HepG2 (cell line): ENCODE measurements around the gene LIM2. TPM values are rescaled to one million over a fixed set of nuclear protein-coding genes. Genes with fewer than 3 reads are reported as not detected.

Source experiments
- AHR ChIP-seq: IDR thresholded peaks from 2 replicates; pipeline ENCODE4 v1.6.1; 2018; ENCODE audit warnings: missing genetic modification reagents, missing compliant biosample characterization
- ATF2 ChIP-seq: sonication (generic); formaldehyde crosslinking; IDR thresholded peaks from 2 replicates; pipeline ENCODE4 v1.4.0; 2020; ENCODE audit warnings: missing genetic modification reagents
- ATF4 ChIP-seq, 2 experiments: fragments of 450-650 bp in 1 of 2; sonication (generic) in 1 of 2; formaldehyde crosslinking; IDR thresholded peaks; 2 replicates each; pipeline versions ENCODE4 v1.5.0 to v1.8.0; 2020 to 2022; ENCODE audit warnings: mild to moderate bottlenecking in 1 of 2, missing genetic modification reagents in 1 of 2
- EED ChIP-seq: sonication (generic); formaldehyde crosslinking; IDR thresholded peaks from 2 replicates; pipeline ENCODE4 v1.5.0; 2020; ENCODE audit warnings: mild to moderate bottlenecking, missing genetic modification reagents
- FOXO1 ChIP-seq: sonication (generic); formaldehyde crosslinking; IDR thresholded peaks from 2 replicates; pipeline ENCODE4 v1.4.0; 2020; ENCODE audit warnings: missing genetic modification reagents
- HNRNPLL ChIP-seq: fragments of 200-400 bp; formaldehyde crosslinking; IDR thresholded peaks from 2 replicates; pipeline ENCODE4 v1.6.1; 2017; ENCODE audit warnings: mild to moderate bottlenecking, low read depth, low read length; ENCODE audit not compliant: poor library complexity, severe bottlenecking
- KDM1A ChIP-seq: IDR thresholded peaks from 2 replicates; pipeline ENCODE4 v1.6.1; 2016; ENCODE audit warnings: missing compliant biosample characterization
- NFYB ChIP-seq: sonication (generic); formaldehyde crosslinking; IDR thresholded peaks from 2 replicates; pipeline ENCODE4 v1.4.0; 2020; ENCODE audit warnings: missing genetic modification reagents
- PRMT3 ChIP-seq: sonication (generic); formaldehyde crosslinking; IDR thresholded peaks from 2 replicates; pipeline ENCODE4 v1.8.1; 2022; ENCODE audit warnings: low read depth, mild to moderate bottlenecking, moderate library complexity, missing genetic modification reagents, borderline replicate concordance
- SIN3A ChIP-seq: IDR thresholded peaks from 2 replicates; pipeline ENCODE4 v1.6.1; 2011; ENCODE audit warnings: low read depth, mild to moderate bottlenecking, control low read depth, low read length, borderline replicate concordance
- SOX6 ChIP-seq, 2 experiments: fragments of 450-650 bp in 1 of 2; sonication (generic) in 1 of 2; formaldehyde crosslinking in 1 of 2; IDR thresholded peaks; 2 replicates each; pipeline versions ENCODE4 v1.4.0 to v1.6.1; 2017 to 2020; ENCODE audit warnings: antibody characterized with exemption in 1 of 2, mild to moderate bottlenecking in 1 of 2, missing genetic modification reagents in 1 of 2
- TP53 ChIP-seq: sonication (generic); formaldehyde crosslinking; conservative IDR thresholded peaks from 2 replicates; pipeline ENCODE4 v1.4.0; 2020; ENCODE audit warnings: missing genetic modification reagents
- ZNF121 ChIP-seq: sonication (generic); formaldehyde crosslinking; IDR thresholded peaks from 2 replicates; pipeline ENCODE4 v1.5.0; 2020; ENCODE audit warnings: mild to moderate bottlenecking, missing genetic modification reagents
- ZNF235 ChIP-seq: sonication (generic); formaldehyde crosslinking; IDR thresholded peaks from 2 replicates; pipeline ENCODE4 v1.8.1; 2023; ENCODE audit warnings: mild to moderate bottlenecking, missing genetic modification reagents, borderline replicate concordance
- ZNF383 ChIP-seq: sonication (generic); formaldehyde crosslinking; IDR thresholded peaks from 2 replicates; pipeline ENCODE4 v1.4.0; 2020; ENCODE audit warnings: missing genetic modification reagents, mild to moderate bottlenecking, borderline replicate concordance
- ZNF629 ChIP-seq: sonication (generic); formaldehyde crosslinking; conservative IDR thresholded peaks from 2 replicates; pipeline ENCODE4 v1.5.0; 2020; ENCODE audit warnings: missing genetic modification reagents
- ZNF772 ChIP-seq: sonication (generic); formaldehyde crosslinking; IDR thresholded peaks from 2 replicates; pipeline ENCODE4 v1.5.0; 2020; ENCODE audit warnings: mild to moderate bottlenecking, missing genetic modification reagents
- ZNF790 ChIP-seq: sonication (generic); formaldehyde crosslinking; IDR thresholded peaks from 2 replicates; pipeline ENCODE4 v1.8.0; 2022; ENCODE audit warnings: missing genetic modification reagents, mild to moderate bottlenecking, borderline replicate concordance
- ZXDC ChIP-seq: sonication (generic); formaldehyde crosslinking; IDR thresholded peaks from 2 replicates; pipeline ENCODE4 v1.5.0; 2020; ENCODE audit warnings: mild to moderate bottlenecking, missing genetic modification reagents
- polyA plus RNA-seq, 8 experiments: library from polyadenylated mRNA; depleted of rRNA in 3 of 8; stranded (reverse) in 7 of 8; unstranded in 1 of 8; fragments of >200 nt; fragmentation: Illumina TruSeq in 4 of 8; extraction: Trizol in 4 of 8; gene quantifications; 2 replicates each; pipeline versions ENCODE4 v1.2.1 to v1.2.3, GENCODE V29; 2011 to 2016; ENCODE audit warnings: low read depth in 4 of 8, missing spikeins in 1 of 8, mixed read lengths in 1 of 8; ENCODE audit not compliant: insufficient read depth in 1 of 8
- total RNA-seq, 5 experiments: library from RNA; depleted of rRNA; stranded (reverse); fragments of >200 nt; fragmentation: Illumina TruSeq; extraction: Trizol; gene quantifications; 2 replicates each; pipeline ENCODE4 v1.2.3, GENCODE V29; 2016; ENCODE audit warnings: low read depth in 1 of 5
- TF ChIP-seq, protein P1 (sequence below): sonication (generic); formaldehyde crosslinking; IDR thresholded peaks from 2 replicates; pipeline ENCODE4 v1.8.0; 2023; ENCODE audit warnings: mild to moderate bottlenecking, missing genetic modification reagents
- TF ChIP-seq, protein P2 (sequence below): sonication (generic); formaldehyde crosslinking; IDR thresholded peaks from 2 replicates; pipeline ENCODE4 v1.5.0; 2020; ENCODE audit warnings: mild to moderate bottlenecking, missing genetic modification reagents

LIM2 gene
- total and polyA plus RNA-seq, 2 of the 13 experiments (the other 11 are each of a cell fraction or from before 2014, with no cell fraction given) = 1.3 TPM; not detected in 1

- TF ChIP-seq ATF2 (CRISPR knock-in tag) = 0 out of 2 replicates have a peak, but pooled peaks have one; percentile 34
- TF ChIP-seq HNRNPLL = no peak
- TF ChIP-seq, protein P1, sequence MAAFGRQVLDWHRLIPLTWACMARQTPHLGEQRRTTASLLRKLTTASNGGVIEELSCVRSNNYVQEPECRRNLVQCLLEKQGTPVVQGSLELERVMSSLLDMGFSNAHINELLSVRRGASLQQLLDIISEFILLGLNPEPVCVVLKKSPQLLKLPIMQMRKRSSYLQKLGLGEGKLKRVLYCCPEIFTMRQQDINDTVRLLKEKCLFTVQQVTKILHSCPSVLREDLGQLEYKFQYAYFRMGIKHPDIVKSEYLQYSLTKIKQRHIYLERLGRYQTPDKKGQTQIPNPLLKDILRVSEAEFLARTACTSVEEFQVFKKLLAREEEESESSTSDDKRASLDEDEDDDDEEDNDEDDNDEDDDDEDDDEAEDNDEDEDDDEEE (CRISPR knock-in tag) = no peak
- no peak; the same call in 1 of the 2 replicates for TF ChIP-seq AHR (CRISPR knock-in tag)
- TF ChIP-seq ZNF790 (CRISPR knock-in tag) = no peak
- TF ChIP-seq ATF4 (CRISPR knock-in tag; IDR thresholded peaks at IDR 0.05) = 0 out of 4 replicates have a peak, but pooled peaks of 1 of the 2 experiments have one; percentile 13
- no peak for TF ChIP-seq ZNF772
- TF ChIP-seq ZNF383 (CRISPR knock-in tag) = no peak
- no peak for TF ChIP-seq ZNF121 (CRISPR knock-in tag)
- TF ChIP-seq TP53 (CRISPR knock-in tag) = no peak
- no peak for TF ChIP-seq NFYB (CRISPR knock-in tag)
- peak; percentile 71 for TF ChIP-seq FOXO1 (CRISPR knock-in tag)
- no peak for TF ChIP-seq KDM1A (CRISPR knock-in tag)
- TF ChIP-seq PRMT3 = no peak
- no peak for TF ChIP-seq EED
- no peak for TF ChIP-seq SIN3A
- no peak for TF ChIP-seq ZXDC
- no peak; the same call in 1 of the 2 replicates for TF ChIP-seq ZNF629 (CRISPR knock-in tag)
- no peak for TF ChIP-seq SOX6 (IDR thresholded peaks at IDR 0.05)
- TF ChIP-seq SOX6 (CRISPR knock-in tag; IDR thresholded peaks at IDR 0.05) = peak; percentile 98
- TF ChIP-seq, protein P2, sequence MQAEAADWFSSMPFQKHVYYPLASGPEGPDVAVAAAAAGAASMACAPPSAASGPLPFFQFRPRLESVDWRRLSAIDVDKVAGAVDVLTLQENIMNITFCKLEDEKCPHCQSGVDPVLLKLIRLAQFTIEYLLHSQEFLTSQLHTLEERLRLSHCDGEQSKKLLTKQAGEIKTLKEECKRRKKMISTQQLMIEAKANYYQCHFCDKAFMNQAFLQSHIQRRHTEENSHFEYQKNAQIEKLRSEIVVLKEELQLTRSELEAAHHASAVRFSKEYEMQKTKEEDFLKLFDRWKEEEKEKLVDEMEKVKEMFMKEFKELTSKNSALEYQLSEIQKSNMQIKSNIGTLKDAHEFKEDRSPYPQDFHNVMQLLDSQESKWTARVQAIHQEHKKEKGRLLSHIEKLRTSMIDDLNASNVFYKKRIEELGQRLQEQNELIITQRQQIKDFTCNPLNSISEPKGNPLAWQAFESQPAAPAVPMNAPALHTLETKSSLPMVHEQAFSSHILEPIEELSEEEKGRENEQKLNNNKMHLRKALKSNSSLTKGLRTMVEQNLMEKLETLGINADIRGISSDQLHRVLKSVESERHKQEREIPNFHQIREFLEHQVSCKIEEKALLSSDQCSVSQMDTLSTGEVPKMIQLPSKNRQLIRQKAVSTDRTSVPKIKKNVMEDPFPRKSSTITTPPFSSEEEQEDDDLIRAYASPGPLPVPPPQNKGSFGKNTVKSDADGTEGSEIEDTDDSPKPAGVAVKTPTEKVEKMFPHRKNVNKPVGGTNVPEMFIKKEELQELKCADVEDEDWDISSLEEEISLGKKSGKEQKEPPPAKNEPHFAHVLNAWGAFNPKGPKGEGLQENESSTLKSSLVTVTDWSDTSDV (CRISPR knock-in tag) = no peak
- no peak for TF ChIP-seq ZNF235
Measured at GRCh38 chr19:51354742-51355148, 33.0 kb downstream of the LIM2 start (continued).
